IPS-18c (cell line): ENCODE measurements around the gene BRMS1.
A peak's percentile ranks its signal among the peaks of the same experiment; 100 is the strongest.

Experiments used
- H3K4me3 ChIP-seq: 2 replicates; pipeline ENCODE4 v1.7.0; 2013; ENCODE audit warnings: low read depth, mild to moderate bottlenecking, low read length, moderate library complexity; ENCODE audit not compliant: insufficient read depth
- H3K9me3 ChIP-seq: one replicate; pipeline ENCODE4 v1.6.1; 2013; ENCODE audit warnings: mild to moderate bottlenecking, low read length, moderate library complexity; ENCODE audit not compliant: control insufficient read depth, insufficient read depth

Gene BRMS1

GRCh38 chr11:66340596-66341501 is 4.1 kb downstream of the BRMS1 start:
- H3K9me3 ChIP-seq: no peaks in the 10 kb centered on the region
- no peak overlapping the region for H3K4me3 ChIP-seq

- no peak overlapping the region for H3K4me3 ChIP-seq
- peaks cover 2% of the 10 kb centered on the region for H3K9me3 ChIP-seq
These were observed 5.0 kb downstream of the BRMS1 start for GRCh38 chr11:66339686-66340483.

GRCh38 chr11:66339162-66339675 is 5.7 kb downstream of the BRMS1 start:
- Histone ChIP-seq H3K9me3 (peaks cover 2% of the 10 kb centered on the region), H3K4me3 (no peak overlapping the region)

- Histone ChIP-seq H3K9me3 (peaks cover 2% of the 10 kb centered on the region), H3K4me3 (no peak overlapping the region)
These were observed 6.4 kb downstream of the BRMS1 start for GRCh38 chr11:66338276-66339161.

GRCh38 chr11:66337103-66337899 is 7.6 kb downstream of the BRMS1 start:
- Histone ChIP-seq H3K9me3 (peaks cover 5% of the 10 kb centered on the region), H3K4me3 (no peak overlapping the region)

GRCh38 chr11:66336234-66337102 is 8.4 kb downstream of the BRMS1 start, which contains the start of gene RIN1:
RIN1 (minus strand) TSS chr11:66336434; CDS start chr11:66336402, 32 bp downstream.
- Histone ChIP-seq H3K9me3 (peaks cover 5% of the 10 kb centered on the region), H3K4me3 (peak within 1 kb of the TSS; percentile 44)

GRCh38 chr11:66335531-66336233 is 9.2 kb downstream of the BRMS1 start:
- Histone ChIP-seq H3K4me3 (peak overlapping the region; percentile 44), H3K9me3 (peaks cover 5% of the 10 kb centered on the region)

- Histone ChIP-seq H3K4me3 (no peak overlapping the region), H3K9me3 (peaks cover 5% of the 10 kb centered on the region)
These were observed 10.1 kb downstream of the BRMS1 start for GRCh38 chr11:66334605-66335442.

GRCh38 chr11:66333896-66334604 is 10.9 kb downstream of the BRMS1 start:
- peaks cover 5% of the 10 kb centered on the region for H3K9me3 ChIP-seq
- H3K4me3 ChIP-seq: no peak overlapping the region

- peaks cover 5% of the 10 kb centered on the region for H3K9me3 ChIP-seq
- H3K4me3 ChIP-seq: no peak overlapping the region
These were observed 11.6 kb downstream of the BRMS1 start for GRCh38 chr11:66333220-66333877.

- Histone ChIP-seq H3K4me3 (no peak overlapping the region), H3K9me3 (peaks cover 5% of the 10 kb centered on the region)
These were observed 12.3 kb downstream of the BRMS1 start for GRCh38 chr11:66332371-66333219.

- peaks cover 5% of the 10 kb centered on the region for H3K9me3 ChIP-seq
- no peak overlapping the region for H3K4me3 ChIP-seq
These were observed 13.1 kb downstream of the BRMS1 start for GRCh38 chr11:66331542-66332370.
